ENCODE results near the gene CTSH.
A peak's percentile ranks its signal among the peaks of the same experiment; 100 is the strongest.

The CTSH gene, protein sequence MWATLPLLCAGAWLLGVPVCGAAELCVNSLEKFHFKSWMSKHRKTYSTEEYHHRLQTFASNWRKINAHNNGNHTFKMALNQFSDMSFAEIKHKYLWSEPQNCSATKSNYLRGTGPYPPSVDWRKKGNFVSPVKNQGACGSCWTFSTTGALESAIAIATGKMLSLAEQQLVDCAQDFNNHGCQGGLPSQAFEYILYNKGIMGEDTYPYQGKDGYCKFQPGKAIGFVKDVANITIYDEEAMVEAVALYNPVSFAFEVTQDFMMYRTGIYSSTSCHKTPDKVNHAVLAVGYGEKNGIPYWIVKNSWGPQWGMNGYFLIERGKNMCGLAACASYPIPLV

DNA sequence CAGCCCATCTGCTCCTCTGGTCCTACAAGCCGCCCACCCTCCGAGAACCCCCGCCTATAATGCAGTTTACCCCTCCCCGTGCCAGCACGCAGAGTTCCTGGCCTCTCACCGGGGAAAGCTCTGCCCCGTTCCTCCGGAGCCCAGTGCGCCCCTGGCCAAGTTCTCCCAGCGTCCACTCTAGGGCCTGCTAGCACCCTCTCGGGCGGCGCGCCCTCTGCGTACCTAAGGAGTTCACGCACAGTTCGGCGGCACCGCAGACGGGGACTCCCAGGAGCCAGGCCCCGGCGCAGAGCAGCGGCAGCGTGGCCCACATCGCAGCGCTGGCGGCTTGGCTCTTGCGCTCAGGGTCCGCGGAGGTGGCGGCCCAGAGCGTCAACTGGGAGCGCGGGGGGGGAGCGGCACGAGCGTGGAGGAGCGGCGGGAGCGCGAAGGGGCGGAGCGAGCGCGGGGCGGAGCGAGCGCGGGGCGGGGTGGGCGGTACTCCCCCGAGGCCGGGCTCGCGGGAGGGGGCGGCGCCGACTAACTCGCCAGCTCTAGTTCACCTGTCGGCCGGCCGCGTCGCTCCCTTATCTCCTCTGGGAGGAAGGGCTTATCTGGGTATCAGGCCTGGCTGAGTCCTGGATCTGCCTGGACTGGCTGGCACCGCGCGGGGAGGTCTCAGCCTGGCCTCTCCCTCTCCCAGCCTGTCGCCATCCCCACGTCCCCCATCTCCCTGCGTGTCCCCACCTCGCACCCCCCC is at the start of gene CTSH:
TSS of gene CTSH (minus strand) at position 378 of the 739 bp plus-strand sequence. CDS start at position 313, 65 bp downstream.
- DNase-seq, result no peak

DNA sequence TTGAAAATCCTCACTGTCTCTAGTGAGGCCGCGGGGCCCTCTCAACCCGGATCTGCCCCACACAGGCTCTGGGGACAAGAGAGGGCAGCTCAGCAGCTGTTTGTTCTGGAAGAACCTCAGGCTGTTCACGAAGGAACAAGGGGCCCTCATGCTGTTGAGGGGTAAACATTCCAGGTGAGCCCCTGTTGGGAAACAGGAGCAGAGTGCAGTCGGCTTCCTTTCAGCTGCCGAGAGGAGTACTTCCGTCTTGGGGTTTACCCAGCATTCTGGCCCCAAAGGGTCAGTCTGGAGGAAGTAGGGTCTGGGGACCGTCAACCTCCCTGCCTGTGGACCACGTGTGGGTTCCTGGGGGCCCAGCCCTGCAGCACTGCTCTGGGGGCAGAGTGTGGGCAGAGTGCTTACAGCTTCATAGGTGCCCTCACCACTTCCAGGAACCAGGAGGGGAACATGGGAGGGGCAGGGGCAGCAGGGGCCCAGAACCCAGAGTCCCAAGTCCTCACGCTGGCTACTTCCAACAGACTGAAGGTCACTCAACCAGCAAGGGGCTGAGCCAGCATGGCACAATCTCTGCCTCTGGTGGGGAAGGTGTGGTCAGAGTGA is 49.2 kb upstream of the CTSH start:
- DNase-seq, result no peak

DNA sequence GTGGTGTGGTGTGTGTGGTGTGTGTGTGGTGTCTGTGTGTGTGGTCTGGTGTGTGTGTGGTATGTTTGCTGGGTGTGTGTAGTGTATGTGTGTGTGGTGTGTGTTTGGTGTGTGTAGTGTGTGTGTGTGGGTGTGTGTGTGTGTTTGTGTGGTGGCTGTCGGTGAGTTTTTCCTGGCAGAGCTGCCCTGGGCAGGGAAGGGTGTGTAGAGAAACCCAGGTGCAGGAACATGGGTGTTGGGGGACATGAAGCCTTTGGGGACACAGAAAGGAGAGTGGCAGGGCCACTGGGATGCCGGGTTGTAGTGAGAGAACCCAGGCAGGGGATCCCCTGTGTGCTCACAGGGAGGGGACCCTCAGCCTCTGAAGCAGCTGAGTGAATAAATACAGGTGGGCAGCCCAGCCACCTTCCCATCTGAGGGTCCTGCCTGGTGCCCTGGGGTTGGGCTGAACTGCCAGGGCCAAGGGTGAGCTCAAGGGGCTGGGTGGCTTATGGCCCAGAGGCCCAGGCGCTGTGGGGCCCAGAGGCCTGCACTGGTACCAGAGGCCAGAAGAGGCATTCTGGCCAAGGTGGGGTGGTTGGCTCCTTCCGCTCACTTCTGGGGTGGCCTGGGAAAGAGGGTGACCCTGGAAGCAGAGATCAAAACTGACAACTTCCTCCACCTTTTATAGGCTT is 48.5 kb upstream of the CTSH start:
- DNase-seq, result no peak

DNA sequence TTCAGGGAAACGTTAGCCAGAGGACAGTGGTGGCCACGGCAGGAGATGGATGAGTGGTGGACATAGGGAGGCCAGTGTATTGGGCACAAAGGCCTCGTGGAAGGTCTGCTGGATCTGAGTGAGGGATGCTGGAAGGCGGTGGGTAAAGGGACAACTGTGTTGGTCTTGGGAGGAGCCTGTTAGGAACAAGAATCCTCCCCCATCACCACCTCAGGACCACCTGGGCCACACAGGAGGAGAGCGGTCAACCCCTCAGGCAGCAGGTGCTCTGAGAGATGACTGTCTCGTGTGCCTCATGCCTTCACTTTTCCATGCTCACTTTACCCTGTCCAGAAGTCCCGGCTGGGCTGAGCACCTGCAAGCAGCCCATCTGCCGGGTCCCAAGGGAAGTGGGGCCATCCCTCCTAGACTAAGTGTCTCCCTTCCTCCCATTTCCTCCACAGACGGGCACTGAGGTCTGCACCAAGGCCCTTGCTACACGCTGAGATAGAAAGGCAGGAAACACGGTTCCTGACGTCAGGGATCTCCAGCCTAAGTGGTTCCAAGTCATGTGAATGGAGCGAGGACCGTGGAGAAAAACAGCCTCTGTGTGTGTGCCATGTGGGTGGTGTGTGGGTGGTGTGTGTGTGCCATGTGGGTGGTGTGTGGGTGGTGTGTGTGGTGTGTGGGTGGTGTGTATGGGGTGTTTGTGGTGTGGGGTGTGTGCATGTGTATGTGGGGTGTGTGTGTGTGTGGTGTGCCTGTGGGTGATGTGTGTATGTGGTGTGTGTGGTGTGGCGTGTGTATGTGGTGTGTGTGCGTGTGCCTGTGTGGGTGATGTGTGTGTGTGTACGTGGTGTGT is 47.8 kb upstream of the CTSH start:
- no peak for DNase-seq

DNA sequence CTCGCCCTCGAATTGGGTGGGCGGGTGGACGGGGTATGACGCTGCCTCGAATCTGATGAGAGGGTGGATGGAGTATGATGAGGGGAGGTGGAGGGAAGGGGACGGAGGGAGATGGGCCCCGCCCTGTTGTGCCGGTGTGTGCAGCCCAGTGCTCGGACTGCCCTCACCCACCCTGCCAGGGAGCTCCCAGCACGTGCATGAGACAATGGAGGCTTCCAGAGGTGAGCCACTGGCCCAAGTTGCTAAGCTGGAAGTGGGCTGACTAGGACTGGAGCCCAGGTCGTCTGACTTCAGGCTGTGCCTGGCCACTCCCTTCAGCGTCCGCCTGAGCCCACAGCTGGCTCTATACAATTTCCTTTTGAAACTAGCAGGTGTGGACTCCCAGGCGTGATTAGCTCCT is 47.0 kb upstream of the CTSH start:
- no peak for DNase-seq

DNA sequence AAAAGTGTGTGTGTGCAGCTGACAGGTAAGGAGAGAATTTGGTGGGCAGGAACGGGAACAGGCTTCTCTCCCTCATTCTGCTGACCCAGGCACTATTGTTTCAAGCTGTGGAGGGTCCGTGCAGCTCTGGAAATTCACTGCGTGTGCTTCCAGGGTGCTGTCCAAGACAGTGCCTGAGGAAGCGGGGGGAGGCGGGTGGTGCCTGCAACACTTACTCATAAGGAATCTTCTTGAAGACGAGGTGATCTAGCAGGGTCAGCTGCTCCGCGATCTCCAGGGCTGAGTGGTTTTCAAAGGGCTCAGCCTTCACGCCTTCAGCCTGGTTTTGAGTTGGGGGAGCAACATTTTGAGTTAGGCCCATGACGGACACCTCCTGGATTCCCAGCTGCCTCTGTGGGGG is 46.6 kb upstream of the CTSH start:
- DNase-seq, result no peak

DNA sequence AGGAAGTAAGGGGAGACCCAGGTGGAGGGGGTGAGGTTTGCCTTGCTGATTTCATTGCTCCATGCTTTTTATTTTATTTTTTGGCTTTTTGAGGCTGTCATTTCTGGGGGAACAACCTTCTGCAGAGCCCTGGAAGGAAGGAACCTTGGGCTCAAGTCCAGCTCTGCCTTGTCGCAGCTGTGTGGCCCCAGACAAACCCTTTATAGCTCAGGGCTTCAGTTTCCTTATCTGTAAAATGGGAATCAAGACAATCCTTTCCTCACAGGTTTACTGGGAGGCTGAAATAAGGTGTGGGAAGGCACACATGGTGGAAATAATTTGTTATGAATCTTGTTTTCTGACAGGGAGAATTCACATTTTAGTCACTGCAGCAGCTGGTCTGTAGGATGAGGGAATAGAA is 45.4 kb upstream of the CTSH start:
- DNase-seq, result no peak

DNA sequence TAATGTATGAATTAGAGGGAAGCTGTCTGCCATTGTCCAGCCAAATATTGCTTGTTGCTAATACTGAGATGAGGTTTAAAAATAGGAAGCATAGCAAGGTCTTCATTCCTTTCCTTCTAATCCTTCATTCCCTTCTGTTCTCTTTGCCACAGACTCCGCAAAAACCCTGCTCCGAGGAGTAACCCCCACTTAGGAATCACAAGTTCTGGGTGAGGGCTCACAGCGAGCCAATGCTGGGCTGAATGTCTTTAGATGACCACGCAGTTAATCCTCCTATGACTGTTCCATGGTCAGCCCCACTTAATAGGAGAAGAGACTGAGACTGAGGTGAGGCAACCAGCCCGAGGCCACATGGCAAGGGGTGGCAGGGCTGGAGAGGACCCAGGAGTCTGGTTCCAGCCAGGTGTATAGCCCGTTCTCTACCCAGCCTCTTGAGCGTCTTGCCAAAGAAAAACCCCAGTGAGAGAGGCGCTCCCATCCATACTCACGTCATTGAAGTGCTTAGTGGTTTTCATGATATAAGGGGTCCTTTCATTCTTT is 44.9 kb upstream of the CTSH start:
- no peak for DNase-seq

DNA sequence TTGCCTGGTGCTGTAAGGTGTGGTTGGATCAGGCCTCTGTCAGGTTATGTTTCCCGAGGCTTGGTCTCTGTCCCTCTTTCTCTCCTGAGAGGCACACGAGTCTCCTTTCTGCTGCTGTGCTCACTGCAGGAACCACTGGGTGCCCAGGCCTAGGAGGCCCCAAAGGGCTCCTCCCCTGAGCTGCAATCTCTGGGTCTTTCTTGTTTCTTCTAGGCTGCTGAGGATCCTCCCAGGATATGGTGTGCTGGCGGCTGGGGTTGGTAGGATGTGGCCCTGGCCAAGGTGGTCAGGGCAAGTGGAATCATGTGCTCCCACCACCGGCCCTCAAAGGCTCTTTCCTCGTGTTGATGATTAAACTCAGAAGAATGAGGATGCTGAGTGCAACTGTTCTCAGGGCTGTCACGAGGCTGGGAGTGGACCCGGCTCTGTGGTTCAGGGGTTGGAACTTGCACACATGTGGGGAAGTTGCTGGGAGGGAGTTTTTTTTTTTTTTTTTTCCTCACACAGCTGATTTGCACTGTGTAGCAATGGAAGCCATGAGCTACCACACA is 43.6 kb upstream of the CTSH start:
- no peak for DNase-seq

DNA sequence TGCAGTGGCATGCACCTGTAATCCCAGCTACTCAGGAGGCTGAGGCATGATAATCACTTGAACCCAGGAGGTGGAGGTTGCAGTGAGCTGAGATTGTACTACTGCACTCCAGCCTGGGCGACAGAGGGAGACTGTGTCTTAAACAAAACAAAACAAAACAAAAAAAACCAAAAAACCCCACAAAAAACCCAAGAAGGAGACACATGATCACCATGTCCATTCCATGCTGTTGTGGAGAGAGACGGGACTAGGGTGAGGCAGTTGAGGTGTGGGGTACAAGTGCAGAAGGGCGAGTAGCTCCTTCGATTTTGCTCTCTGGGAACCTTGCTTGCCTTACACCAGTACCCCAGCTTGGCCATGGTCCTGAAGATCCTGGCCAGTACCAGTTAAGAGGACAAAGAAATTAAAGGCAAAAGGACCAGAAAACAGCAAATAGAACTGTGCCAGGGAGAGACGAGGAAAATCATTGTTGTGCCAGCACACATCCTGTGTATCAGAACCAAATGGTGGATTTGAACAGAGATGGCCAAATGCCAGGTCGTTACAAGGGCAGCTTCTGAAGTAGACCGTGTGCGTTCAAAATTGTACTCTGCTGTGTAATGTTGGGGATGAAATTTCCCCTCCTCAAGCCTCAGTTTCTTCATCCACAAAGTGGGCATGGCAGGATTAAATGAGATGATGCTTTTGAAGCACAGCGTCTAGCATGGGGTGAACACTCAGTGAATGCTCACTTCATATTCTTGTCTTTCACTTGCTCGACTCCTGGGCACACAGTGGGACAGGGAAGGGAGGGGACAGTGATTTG is 42.9 kb upstream of the CTSH start:
- peak; percentile 3 for DNase-seq

DNA sequence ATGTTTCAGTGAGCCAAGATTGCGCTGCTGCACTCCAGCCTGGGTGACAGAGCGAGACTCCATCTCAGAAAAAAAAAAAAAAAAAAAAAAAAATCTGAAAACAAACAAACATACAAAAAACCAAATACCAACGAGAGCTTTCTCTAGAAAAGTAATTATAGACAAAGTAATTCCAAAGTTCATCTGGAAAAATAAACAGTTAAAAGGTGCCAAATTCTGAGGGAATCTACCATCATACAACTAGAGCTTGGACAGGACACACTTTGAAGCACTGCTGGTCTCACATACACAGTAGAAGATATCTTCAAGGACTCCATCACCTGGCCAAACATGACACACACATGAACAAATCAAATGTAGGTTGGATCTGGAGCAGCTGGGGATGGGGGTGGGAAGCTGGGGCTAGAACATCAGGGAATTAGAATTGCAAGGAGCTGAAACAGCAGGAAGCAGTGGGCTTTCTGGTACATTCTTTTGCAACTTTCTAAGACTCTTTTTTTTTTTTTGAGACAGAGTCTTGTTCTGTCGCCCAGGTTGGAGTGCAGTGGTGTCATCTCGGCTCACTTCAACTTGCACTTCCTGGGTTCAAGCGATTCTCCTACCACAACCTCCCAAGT is 41.1 kb upstream of the CTSH start:
- DNase-seq, result no peak

DNA sequence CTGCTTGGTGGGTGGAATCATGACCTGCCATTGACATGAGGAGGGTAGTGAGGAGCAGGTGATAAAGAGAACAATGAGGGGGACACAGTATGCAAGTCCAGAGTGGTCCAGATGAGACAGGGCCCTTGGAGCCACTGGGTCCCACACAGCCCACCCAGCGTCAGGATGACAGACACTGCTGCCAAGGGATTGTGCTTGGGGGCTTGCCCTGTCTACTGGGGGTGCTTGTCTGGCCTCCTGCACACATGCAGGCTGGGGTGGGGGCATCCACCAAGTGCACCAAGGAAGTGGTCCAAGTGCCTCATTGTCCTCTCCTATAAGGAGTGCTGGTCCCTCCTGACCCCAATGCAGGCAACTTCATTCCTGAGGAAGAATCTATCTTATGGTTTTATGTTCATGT is 39.2 kb upstream of the CTSH start:
- DNase-seq, result no peak

DNA sequence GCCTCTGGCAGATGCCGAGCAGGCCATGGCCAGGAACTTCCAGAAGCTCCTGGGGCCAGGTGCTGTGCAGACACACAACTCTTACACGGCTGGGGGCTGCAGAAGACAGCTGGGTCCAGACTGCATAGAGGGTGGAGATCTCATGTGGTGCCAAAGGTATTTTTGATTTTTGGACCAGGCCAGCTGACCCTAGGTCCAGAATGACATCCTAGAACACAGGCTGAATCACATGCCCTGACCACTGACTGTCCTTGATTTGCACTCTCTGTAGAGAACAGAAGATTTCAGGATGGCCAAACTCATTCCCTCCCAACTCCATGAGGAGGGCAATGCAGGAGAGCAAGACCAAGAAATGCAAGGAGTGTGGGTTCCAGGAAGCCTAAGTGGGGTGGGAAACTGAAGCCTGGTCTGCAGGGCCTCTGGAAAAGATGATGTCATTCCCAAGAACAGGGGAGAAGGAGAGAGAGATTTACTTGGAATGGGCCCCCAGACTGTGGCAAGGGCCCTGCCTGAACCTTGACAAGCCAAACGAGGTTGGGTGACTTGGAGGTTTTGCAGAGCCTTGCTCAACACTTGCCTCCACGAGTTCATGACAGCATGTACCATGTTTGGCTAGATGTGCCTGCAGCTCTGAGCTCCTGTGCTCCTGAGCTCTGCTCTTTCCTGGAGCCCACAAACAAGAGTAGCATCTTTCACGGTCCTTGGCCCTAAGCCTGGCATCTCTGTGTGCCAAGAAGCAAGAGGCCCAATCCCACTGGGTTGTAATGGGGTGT is 38.5 kb upstream of the CTSH start:
- DNase-seq, result no peak

DNA sequence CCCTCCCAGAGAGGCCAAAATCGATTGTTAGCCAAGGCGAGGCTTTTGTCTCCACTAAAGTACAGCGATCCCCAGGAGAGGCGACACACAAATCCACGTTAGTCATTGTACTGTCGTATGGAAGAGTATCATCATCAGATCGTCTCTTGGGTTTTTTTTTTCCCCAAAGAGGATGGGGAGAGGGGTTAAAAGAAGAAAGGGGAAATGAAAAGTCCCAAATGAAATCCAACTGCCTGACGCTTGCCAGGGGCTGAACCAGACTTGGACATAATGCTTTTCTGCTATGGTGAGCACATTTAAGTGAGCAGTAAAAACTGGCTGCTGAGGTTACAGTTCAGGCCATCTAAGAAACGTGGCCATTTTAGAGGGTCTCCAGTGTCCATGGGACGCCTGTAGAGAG is 37.9 kb upstream of the CTSH start:
- no peak for DNase-seq

DNA sequence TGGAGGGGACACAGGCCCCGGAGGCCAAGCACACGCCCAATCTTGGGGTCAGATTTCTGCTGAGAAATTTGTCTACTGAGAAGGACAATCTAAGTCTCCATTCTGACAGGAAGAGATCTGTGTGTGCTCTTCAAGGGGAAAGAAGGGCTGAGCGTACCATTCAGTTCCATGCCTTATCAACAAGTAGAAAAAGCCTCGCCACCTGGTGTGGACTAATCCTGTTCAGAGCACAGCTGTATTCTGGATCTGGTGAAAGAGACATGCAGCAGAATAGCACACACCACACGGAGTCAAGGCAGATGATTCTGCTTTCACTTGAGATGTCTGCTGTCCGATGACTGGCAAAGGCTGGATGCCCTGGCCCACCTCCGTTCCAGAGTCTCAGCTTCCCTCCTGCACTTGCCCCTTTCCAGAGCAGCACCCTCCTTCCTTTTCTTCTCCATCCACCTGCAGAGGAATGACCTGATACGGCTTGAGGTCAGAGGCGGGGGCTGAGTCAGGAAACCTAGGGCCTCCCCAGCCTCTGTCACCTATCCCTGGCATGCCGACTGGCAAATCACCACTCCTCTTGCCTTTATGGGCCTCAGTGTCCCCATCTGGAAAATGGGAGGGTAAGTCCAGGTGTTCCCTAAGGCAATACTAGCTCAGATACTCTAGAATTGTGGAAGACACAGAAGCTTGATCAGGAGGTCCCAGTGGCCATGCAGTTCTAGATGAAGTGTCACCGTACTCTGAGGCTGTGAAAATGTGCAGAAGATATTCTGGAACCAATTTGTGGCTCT is 36.9 kb upstream of the CTSH start:
- no peak for DNase-seq

DNA sequence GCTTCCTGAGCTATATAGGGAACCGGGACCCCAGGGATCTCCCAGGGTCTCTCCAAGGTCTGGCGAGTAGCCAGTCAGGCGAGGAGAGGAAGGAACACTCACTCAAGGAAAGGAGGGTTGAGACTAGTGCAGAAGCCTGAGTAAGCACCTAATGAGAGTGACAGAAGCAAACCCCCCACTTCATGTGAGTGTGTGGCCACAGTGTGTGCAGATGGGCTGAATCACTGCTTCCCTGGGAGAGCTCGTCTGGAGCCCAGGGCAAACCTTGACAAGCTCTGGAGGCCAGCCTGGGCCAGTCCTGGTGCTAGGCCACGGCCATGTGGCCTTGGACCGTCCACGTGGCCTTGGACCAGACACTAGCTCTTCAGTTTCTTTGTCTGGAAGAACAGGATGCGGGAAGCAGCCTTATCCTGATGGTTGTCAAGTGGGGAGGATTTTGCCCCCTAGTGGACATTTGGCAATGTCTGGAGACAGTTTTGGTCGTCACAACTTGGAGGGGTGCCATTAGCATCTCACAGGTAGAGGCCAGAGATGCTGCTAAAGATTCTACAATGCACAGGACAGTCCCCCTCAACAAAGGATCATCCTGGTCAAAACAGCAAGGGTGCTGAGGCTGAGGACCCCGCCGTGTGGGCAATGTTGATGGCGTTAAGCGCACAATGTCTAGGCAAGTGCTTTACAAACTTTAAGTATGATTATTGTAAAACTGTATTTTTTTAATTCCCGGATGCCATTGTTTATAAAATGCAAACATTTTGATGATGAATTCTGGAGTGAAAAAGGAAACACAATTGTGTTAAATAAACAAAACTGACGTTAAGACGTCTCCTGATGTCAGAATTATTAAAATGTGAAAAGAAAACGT is 34.8 kb upstream of the CTSH start:
- no peak for DNase-seq

DNA sequence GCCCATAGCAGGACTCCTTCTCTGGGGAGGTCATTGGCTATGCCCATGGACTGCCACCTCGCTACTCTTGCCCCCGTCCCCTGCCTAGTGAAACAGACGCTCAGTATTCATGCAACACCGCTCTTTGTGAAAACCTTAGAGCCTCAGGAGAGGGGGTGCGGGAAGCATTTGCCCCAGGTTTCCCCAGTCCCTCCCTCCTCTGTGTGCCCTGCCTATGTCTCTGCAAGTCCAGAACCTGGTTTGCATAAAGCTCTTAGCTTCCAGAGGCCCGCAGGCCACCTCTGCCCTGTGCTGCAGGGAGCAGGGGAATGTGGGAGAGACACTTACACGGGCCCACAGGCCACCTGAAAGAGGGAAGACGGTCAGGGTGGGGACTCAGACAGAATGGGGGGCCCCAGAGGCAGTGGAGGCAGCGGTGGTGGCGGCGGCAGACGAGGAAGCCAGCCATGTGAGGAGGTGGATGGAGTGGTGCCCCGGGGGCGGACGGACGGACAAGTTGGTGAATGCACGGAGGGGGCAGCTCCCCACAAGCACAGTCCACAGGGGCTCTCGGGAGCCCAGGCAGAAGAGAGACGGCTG is 33.8 kb upstream of the CTSH start:
- no peak for DNase-seq
